Activated effector memory CD4-positive, alpha-beta T cell treated with Interleukin-2 at 50 U/mL for 16 hours (primary cell): ENCODE results near the gene TMCC3.
A peak's percentile ranks its signal among the peaks of the same experiment; 100 is the strongest.
"Not testable (repeated sequence)": the region's sequence is repeated elsewhere in the genome, so short reads cannot be mapped to it uniquely, and the experiment has no call there.

Experiments
- DNase-seq: peaks from one replicate; pipeline ENCODE4 v3.0.0-alpha.2; 2020

The TMCC3 gene

GRCh38 chr12:94560431-94561221 is 89.7 kb downstream of the TMCC3 start:
- no peak for DNase-seq

- DNase-seq = no peak
These were observed 91.7 kb downstream of the TMCC3 start for GRCh38 chr12:94558612-94559011.

- no peak for DNase-seq
These were observed 92.5 kb downstream of the TMCC3 start for GRCh38 chr12:94557746-94558295.

- no peak for DNase-seq
These were observed 94.7 kb downstream of the TMCC3 start for GRCh38 chr12:94555687-94556086.

- DNase-seq = no peak
These were observed 96.5 kb downstream of the TMCC3 start for GRCh38 chr12:94553875-94554274.

- DNase-seq = no peak
These were observed 97.2 kb downstream of the TMCC3 start for GRCh38 chr12:94553130-94553519.

GRCh38 chr12:94551810-94552209 is 98.5 kb downstream of the TMCC3 start:
- no peak for DNase-seq

- DNase-seq = no peak
These were observed 99.4 kb downstream of the TMCC3 start for GRCh38 chr12:94550964-94551363.

- DNase-seq = not testable (repeated sequence)
These were observed 101.5 kb downstream of the TMCC3 start for GRCh38 chr12:94548833-94549232.

- no peak for DNase-seq
These were observed 104.2 kb downstream of the TMCC3 start for GRCh38 chr12:94545935-94546771.

- DNase-seq = no peak
These were observed 106.0 kb downstream of the TMCC3 start for GRCh38 chr12:94544355-94544754.

- no peak for DNase-seq
These were observed 112.0 kb downstream of the TMCC3 start for GRCh38 chr12:94538318-94538717.

GRCh38 chr12:94536040-94536965 is 114.1 kb downstream of the TMCC3 start:
- DNase-seq = no peak

- no peak for DNase-seq
These were observed 114.8 kb downstream of the TMCC3 start for GRCh38 chr12:94535510-94535921.

GRCh38 chr12:94534774-94535509 is 115.4 kb downstream of the TMCC3 start:
- no peak for DNase-seq

- no peak for DNase-seq
These were observed 116.1 kb downstream of the TMCC3 start for GRCh38 chr12:94534278-94534677.

GRCh38 chr12:94532490-94533422 is 117.6 kb downstream of the TMCC3 start:
- DNase-seq = peak; percentile 48

GRCh38 chr12:94531196-94531720 is 119.1 kb downstream of the TMCC3 start:
- no peak for DNase-seq

- no peak for DNase-seq
These were observed 124.4 kb downstream of the TMCC3 start for GRCh38 chr12:94525951-94526350.
